GM19328 (cell line): ENCODE measurements around the gene GANC.
"Not testable (repeated sequence)": the region's sequence is repeated elsewhere in the genome, so short reads cannot be mapped to it uniquely, and the experiment has no call there.

Source experiments
- ATAC-seq: cut with Tn5 transposase; IDR thresholded peaks from one replicate; pipeline ENCODE4 v1.9.1; 2021; ENCODE audit warnings: mild to moderate bottlenecking, moderate library complexity; ENCODE audit not compliant: unreplicated experiment

The GANC gene, protein sequence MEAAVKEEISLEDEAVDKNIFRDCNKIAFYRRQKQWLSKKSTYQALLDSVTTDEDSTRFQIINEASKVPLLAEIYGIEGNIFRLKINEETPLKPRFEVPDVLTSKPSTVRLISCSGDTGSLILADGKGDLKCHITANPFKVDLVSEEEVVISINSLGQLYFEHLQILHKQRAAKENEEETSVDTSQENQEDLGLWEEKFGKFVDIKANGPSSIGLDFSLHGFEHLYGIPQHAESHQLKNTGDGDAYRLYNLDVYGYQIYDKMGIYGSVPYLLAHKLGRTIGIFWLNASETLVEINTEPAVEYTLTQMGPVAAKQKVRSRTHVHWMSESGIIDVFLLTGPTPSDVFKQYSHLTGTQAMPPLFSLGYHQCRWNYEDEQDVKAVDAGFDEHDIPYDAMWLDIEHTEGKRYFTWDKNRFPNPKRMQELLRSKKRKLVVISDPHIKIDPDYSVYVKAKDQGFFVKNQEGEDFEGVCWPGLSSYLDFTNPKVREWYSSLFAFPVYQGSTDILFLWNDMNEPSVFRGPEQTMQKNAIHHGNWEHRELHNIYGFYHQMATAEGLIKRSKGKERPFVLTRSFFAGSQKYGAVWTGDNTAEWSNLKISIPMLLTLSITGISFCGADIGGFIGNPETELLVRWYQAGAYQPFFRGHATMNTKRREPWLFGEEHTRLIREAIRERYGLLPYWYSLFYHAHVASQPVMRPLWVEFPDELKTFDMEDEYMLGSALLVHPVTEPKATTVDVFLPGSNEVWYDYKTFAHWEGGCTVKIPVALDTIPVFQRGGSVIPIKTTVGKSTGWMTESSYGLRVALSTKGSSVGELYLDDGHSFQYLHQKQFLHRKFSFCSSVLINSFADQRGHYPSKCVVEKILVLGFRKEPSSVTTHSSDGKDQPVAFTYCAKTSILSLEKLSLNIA (N-terminal part only)

DNA sequence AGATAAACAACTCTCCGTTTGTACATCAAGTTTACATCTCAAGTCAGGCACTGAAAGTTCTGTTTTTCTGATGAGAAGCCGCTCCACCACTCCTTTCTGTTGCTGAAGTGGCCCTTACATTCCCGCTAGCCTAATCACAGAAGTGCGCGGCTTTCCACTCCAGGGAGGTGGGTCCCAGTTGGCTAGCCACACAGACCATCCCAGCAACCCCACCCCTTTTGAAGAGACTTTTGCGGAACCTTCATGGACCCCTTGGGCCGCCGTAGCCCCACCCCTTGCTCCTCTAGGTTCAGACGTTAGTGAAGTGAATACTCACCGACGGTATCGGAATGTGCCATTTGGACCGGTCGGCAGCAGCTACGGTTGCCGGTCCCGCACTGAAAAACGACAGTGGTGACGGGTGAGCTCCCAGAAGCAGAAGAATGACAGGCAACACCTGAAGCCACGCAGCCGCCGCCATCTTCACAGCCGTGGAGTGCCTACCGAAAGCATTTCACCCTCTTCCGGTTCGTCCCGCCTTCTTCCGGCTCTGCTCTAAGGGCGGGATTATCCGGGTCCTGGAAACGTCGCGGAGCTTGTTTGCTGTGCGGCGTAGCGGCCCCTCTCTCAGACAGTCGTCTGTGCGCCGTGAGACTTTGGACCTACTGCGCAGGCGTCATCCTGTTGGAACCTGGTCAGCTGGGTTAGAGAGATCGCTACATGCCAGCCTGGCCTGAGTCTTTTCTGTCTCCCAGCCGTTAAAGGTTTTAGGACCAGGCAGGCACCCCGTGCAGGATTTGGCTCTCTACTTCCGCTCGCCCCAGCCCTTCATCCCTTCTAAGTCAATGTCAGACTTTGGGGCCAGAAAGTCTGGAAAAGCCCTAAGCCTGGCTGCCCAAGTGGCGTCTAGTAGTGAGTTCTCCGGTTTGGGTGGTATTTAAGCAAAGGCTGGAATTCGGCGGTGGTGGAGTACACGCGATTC, at the start of gene GANC, which contains the start of gene TMEM87A:
Gene GANC, plus strand, starts transcription at position 263 of the 961 bp plus-strand sequence. CDS start 1,281 bp downstream, outside the sequence.
Gene TMEM87A, minus strand, starts transcription at position 495 of the 961 bp plus-strand sequence. Its CDS starts 35 bp downstream, at position 460.
- peak; percentile 90 for ATAC-seq

DNA sequence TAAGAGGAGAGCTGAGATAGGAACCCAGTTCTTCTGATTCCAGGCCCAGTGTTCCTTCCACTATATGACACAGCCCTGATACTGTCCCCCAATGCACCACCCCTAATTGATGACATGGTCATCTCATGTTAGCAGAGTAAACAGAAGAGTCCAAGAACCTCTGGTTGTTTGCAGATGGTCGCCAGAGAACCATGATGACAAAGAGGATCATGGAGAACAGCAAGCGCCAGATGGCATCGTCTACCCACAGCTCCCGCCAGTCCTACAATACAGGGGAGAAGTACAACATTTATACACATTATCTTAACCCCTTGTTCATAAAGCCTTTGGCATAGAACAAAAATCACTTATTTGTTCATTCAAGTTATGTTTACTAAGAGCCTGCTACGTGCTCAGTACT, 46.4 kb upstream of the GANC start:
- ATAC-seq: no peak

DNA sequence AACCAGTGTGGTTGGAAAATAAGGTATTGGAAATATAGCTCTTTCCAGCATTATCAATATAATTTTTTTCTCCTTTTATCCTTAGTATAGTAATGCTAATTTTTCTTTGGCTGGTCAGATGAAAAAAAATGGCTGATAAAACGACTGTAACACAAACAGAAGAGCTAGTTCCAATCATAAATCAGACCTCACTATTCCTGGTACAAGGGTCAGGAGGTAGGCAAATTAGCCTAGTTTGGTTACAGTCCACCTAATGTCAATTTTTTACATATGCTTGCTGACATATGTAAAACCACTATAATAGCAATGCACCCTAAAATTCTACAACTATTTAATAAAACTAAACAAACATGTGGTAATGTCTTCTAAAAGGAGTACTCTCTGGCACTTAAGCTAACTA, 45.0 kb upstream of the GANC start:
- ATAC-seq: no peak

- not testable (repeated sequence) for ATAC-seq
Observed at GRCh38 chr15:42228981-42229380, 44.0 kb upstream of the GANC start.

DNA sequence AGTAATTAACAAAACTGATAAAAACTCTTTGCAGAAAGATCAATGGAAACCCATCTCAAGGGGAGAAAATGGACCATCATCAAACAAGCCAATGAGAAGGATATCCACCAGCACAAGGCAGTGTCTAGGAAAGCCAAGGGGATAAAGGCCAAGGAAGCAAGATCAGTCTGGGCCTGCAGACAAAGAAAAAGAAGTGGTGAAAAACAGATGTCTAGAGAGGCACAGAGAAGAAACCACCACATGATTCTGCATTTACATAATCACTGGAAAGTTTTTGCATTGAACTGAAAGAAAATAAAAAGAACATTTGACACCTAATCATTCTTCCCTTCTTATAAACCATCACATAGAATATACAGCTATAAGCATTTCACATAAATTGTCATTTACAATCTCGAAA, 41.9 kb upstream of the GANC start:
- ATAC-seq: no peak

DNA sequence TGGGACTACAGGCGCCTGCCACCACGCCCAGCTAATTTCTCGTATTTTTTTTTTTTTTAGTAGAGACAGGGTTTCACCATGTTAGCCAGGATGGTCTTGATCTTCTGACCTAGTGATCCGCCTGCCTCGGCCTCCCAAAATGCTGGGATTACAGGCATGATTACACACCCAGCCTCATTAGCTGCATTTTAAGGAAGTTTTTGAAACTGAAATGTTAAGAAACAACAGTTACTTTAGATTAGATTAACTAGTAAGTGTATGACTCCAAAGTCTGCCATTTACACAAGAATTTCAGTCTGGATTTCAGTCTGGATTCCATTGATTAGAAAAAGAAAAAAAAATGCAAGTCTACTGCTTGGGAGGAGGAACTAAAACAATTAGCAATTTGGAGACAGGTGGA, 40.4 kb upstream of the GANC start:
- no peak for ATAC-seq

GRCh38 chr15:42233107-42233506, 39.9 kb upstream of the GANC start:
- ATAC-seq: no peak

DNA sequence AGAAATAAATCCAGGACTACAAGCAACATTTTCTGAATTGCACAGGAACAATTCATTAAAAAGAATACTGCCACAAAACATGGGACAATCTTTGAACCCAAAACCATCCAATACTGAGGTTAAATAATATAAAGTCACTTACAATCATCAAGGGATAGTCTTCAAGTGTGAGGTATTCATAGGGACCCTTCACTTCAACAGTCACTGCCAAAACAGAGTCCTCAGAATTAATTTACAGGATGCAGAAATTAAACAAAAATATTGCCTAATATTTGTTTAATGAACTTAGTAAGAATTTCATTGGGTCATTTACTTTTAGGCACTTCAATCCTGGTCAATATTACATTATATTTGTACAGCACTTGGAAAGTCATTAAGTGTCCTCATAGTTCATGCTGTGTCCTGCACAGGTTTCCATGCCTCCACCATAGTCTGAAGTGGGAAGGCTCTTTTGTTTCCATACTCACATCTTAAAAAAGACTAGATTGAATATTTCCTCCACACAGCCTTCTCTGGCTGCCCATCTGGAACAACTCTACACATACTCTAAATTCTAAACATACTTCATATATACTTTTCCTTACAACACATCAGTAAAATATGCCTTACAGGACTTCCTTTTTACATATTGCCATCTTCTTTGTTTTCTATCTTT, 33.3 kb upstream of the GANC start:
- no peak for ATAC-seq

- ATAC-seq: no peak
Observed at GRCh38 chr15:42240823-42241222, 32.2 kb upstream of the GANC start.

DNA sequence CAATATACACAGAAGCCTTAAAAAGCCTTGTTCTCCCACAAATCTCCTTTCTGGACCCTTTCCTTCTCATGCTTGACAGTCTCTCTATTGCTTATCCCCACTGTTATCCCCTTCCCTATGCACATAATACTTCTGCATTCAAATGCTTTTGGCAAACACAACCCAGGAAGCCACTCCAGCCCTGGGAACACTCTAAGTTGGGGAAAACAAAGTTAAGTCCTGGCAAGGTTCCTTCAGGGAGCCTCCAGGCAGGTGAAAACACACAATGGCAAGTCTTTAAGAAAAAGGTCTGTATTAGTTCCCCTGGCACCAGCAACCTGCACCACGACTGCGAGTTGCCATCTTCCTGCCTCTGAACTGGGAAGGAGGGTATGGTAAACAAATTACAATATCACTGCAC, 19.7 kb upstream of the GANC start:
- ATAC-seq: no peak

GRCh38 chr15:42264795-42265194, 8.2 kb upstream of the GANC start:
- no peak for ATAC-seq

DNA sequence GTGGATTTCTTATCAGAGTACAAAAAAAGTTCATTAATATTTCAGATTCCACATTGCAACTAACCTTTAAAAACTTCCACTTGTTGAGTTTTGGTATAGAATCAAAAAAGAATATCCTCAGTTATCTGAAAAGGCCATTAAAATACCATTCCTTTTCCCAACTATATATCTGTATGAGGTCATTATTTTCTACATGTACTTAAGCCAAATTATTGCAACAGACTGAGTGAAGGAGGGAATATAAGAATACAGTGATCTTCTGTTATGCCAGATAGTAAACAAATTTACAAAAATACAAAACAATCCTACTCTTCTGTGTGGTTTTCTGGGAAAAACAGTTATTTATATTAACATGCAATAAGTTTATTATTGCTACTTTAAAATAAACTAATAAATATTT, 5.7 kb upstream of the GANC start:
- no peak for ATAC-seq

- ATAC-seq: no peak
Observed at GRCh38 chr15:42270551-42270950, 2.5 kb upstream of the GANC start.

DNA sequence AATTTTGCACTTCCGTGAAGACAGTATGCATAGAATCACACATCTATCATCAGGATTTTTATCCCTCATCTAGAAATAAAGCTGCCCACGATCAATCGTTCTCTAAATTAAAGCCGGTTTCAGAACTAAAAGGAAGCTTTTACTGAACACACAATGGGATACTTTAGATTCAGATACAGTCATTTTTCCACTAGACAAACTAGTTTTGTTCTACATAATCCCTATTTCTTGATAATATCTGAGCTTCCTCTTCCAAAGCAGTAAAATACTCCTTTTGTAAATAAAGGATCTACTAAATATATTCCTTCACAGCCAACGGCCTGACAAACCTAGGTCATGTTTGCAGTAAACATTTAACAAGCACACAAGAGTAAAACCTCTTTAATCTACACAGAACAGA, 2.0 kb upstream of the GANC start:
- no peak for ATAC-seq

DNA sequence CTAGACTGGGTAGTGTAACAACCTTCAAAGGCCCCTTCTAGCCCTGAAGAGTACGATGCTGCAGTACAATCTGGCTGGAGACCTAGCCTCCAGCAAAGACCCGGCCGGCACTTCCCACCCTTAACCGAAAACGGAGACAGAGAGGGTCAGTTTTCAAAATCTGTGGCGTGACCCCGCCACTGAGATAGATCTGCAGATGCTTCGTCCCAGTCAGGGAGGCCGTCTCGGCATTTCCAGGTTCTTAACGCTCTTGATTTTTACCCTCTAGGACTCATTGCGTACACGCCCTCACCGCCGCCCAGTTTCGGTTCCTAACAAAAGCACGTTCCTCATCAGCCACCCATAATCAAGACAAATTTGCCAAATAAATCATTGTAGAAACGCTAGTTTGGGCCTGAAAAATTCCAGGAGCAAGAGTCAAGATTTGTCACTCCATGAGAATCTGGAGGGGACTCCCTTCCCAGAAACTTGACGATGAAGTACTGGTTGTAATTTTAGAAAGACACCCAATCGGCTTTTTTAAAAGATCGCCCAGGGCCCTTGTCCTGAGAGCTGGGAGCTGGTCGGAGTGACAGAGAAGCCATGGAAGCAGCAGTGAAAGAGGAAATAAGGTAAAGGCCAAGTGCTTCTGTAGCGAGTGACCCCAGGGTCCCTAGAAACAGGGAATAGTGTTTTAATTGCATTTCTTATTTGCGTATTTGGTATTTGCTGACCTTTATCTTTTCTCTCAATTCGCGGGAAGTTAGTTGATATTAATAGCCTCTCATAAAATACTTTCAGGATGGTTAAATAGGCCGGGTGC, 1.1 kb downstream of the GANC start:
- peak; percentile 9 for ATAC-seq

DNA sequence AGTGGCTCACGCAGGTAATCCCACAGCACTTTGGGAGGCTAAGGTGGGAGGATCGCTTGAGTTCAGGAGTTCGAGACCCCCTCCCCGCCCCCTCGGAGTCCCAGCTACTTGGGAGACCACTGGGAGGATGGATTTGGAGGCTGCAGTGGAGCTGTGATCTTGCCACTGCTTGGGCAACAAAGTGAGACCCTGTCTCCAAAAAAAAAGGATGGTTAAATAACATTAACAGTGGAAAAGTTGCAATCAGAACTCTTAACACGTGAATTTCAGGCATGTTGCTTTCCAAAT, 1.6 kb downstream of the GANC start:
- ATAC-seq: no peak

GRCh38 chr15:42275780-42276391, 2.9 kb downstream of the GANC start:
- no peak for ATAC-seq

- ATAC-seq: no peak
Observed at GRCh38 chr15:42276762-42277161, 3.8 kb downstream of the GANC start.

GRCh38 chr15:42279234-42279723, 6.3 kb downstream of the GANC start:
- no peak for ATAC-seq
